Measurements from ENCODE around the gene PLCG2.

The PLCG2 gene

DNA sequence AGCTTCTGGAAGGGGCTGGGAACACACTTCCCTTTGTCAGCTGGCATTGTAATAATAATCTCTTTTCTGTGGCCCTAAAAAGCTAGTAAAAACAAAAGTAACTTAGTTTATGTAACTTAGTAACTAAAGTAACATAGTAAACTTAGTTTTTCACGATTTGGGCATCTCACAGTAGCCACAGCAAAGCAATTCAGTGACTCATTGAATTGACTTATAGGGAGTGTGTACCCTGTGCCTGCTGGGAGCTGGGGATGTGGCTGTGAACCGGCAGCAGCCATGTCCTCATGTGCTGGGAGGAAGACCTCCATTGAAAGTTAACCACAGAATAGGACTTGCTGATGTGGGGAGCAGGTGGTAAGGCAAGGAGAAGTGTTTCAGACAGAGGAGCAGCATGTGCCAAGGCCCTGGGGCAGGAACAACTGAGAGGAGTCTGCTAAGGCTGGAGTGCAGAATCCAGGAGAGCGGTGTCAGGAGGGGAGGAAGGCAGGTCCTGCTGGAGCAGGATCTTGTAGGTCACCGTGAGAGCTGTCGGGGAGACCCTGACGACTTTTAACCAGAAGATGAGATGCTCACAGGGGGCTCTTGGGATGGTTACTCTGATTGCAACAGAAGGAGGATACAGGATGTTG, 112.8 kb downstream of the PLCG2 start:
- Histone ChIP-seq H3K4me1 (ENCODE audit: insufficient read depth, low read length) (no peaks in the 10 kb centered on the region), H3K4me3 (ENCODE audit: low read depth in 1 of 2, low read length in 2 of 2) (no peak overlapping the region), H3K27me3 (ENCODE audit: control insufficient read depth in 1 of 2, insufficient read depth in 2 of 2, low read length in 2 of 2) (no peaks in the 10 kb centered on the region), H3K9ac (ENCODE audit: low read length) (no peak overlapping the region), H3K27ac (ENCODE audit: low read depth, low read length) (no peak overlapping the region), H3K36me3 (ENCODE audit: insufficient read depth, low read length) (peaks cover 8% of the 10 kb centered on the region), H3K9me3 (ENCODE audit: low read length) (no peaks in the 10 kb centered on the region)

GRCh38 chr16:81894592-81894991, 115.5 kb downstream of the PLCG2 start:
- Histone ChIP-seq H3K4me3 (ENCODE audit: low read depth in 1 of 2, low read length in 2 of 2) (no peak overlapping the region), H3K9me3 (ENCODE audit: low read length) (no peaks in the 10 kb centered on the region), H3K36me3 (ENCODE audit: insufficient read depth, low read length) (peaks cover 8% of the 10 kb centered on the region), H3K27me3 (ENCODE audit: control insufficient read depth in 1 of 2, insufficient read depth in 2 of 2, low read length in 2 of 2) (no peaks in the 10 kb centered on the region), H3K4me1 (ENCODE audit: insufficient read depth, low read length) (no peaks in the 10 kb centered on the region), H3K9ac (ENCODE audit: low read length) (no peak overlapping the region), H3K27ac (ENCODE audit: low read depth, low read length) (no peak overlapping the region)

GRCh38 chr16:81896902-81897301, 117.8 kb downstream of the PLCG2 start:
- H3K9ac ChIP-seq (ENCODE audit: low read length): no peak overlapping the region

GRCh38 chr16:81899601-81900000, 120.5 kb downstream of the PLCG2 start:
- no peaks in the 10 kb centered on the region for H3K4me1 ChIP-seq (ENCODE audit: insufficient read depth, low read length)
- H3K9ac ChIP-seq (ENCODE audit: low read length): no peak overlapping the region
- H3K9me3 ChIP-seq (ENCODE audit: low read length): no peaks in the 10 kb centered on the region
- H3K27me3 ChIP-seq (ENCODE audit: control insufficient read depth in 1 of 2, insufficient read depth in 2 of 2, low read length in 2 of 2): no peaks in the 10 kb centered on the region
- no peak overlapping the region for H3K4me3 ChIP-seq (ENCODE audit: low read depth in 1 of 2, low read length in 2 of 2)
- H3K36me3 ChIP-seq (ENCODE audit: insufficient read depth, low read length): no peaks in the 10 kb centered on the region
- H3K27ac ChIP-seq (ENCODE audit: low read depth, low read length): no peak overlapping the region

More at GRCh38 chr16:81896902-81897301, 117.8 kb downstream of the PLCG2 start:
- no peak overlapping the region for H3K4me3 ChIP-seq (ENCODE audit: low read depth in 1 of 2, low read length in 2 of 2)
- no peak overlapping the region for H3K27ac ChIP-seq (ENCODE audit: low read depth, low read length)
- H3K36me3 ChIP-seq (ENCODE audit: insufficient read depth, low read length): peaks cover 2% of the 10 kb centered on the region
- no peaks in the 10 kb centered on the region for H3K4me1 ChIP-seq (ENCODE audit: insufficient read depth, low read length)
- no peaks in the 10 kb centered on the region for H3K9me3 ChIP-seq (ENCODE audit: low read length)
- no peaks in the 10 kb centered on the region for H3K27me3 ChIP-seq (ENCODE audit: control insufficient read depth in 1 of 2, insufficient read depth in 2 of 2, low read length in 2 of 2)

DNA sequence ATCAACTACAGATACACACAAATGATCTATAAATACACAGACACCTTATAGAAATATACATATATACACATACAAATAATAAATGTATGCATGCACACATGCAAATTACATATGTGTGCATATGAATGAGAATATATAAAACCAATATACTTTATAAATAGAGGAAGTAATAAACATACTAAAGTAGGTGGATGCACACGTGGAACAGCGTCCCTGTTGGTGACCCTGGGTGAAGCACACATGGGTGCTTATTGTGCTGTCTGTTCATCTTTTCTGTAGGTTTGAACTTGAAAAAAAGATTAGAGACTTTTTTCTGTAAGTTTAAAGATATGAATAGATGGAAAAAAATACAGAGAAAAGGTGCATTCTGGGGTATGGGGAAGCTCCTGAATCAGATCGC, 120.9 kb downstream of the PLCG2 start:
- Histone ChIP-seq H3K27ac (ENCODE audit: low read depth, low read length) (no peak overlapping the region), H3K27me3 (ENCODE audit: control insufficient read depth in 1 of 2, insufficient read depth in 2 of 2, low read length in 2 of 2) (no peaks in the 10 kb centered on the region), H3K9me3 (ENCODE audit: low read length) (no peaks in the 10 kb centered on the region), H3K36me3 (ENCODE audit: insufficient read depth, low read length) (no peaks in the 10 kb centered on the region), H3K9ac (ENCODE audit: low read length) (no peak overlapping the region), H3K4me3 (ENCODE audit: low read depth in 1 of 2, low read length in 2 of 2) (no peak overlapping the region), H3K4me1 (ENCODE audit: insufficient read depth, low read length) (no peaks in the 10 kb centered on the region)

- no peaks in the 10 kb centered on the region for H3K27me3 ChIP-seq (ENCODE audit: control insufficient read depth in 1 of 2, insufficient read depth in 2 of 2, low read length in 2 of 2)
- H3K27ac ChIP-seq (ENCODE audit: low read depth, low read length): no peak overlapping the region
- no peaks in the 10 kb centered on the region for H3K9me3 ChIP-seq (ENCODE audit: low read length)
- H3K36me3 ChIP-seq (ENCODE audit: insufficient read depth, low read length): no peaks in the 10 kb centered on the region
- H3K4me1 ChIP-seq (ENCODE audit: insufficient read depth, low read length): no peaks in the 10 kb centered on the region
- no peak overlapping the region for H3K9ac ChIP-seq (ENCODE audit: low read length)
- H3K4me3 ChIP-seq (ENCODE audit: low read depth in 1 of 2, low read length in 2 of 2): no peak overlapping the region
Observed at GRCh38 chr16:81900456-81900855, 121.4 kb downstream of the PLCG2 start.

GRCh38 chr16:81901484-81901883, 122.4 kb downstream of the PLCG2 start:
- H3K4me3 ChIP-seq (ENCODE audit: low read depth in 1 of 2, low read length in 2 of 2): no peak overlapping the region
- H3K27ac ChIP-seq (ENCODE audit: low read depth, low read length): no peak overlapping the region
- H3K9ac ChIP-seq (ENCODE audit: low read length): no peak overlapping the region
- no peaks in the 10 kb centered on the region for H3K36me3 ChIP-seq (ENCODE audit: insufficient read depth, low read length)
- no peaks in the 10 kb centered on the region for H3K9me3 ChIP-seq (ENCODE audit: low read length)
- no peaks in the 10 kb centered on the region for H3K27me3 ChIP-seq (ENCODE audit: control insufficient read depth in 1 of 2, insufficient read depth in 2 of 2, low read length in 2 of 2)
- no peaks in the 10 kb centered on the region for H3K4me1 ChIP-seq (ENCODE audit: insufficient read depth, low read length)

DNA sequence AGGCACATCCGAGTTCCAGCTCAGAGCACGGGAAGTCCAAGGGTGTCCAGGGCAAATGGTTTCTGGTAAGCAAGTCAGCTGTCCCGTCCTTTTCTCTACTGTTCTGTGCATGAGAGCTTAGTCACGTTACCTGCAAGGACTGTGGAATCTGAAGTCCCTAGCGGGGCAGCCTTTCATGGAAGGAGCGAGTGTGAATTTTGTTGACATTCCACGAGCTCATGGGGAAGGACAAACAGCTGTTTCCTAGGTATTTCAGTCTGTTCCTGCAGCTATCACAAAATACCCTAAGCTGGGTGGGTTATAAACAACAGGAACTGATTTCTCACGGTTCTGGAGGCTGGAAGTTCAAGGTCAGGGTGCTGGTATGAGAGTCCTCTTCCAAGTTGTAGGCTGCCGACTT, 122.9 kb downstream of the PLCG2 start:
- Histone ChIP-seq H3K4me3 (ENCODE audit: low read depth in 1 of 2, low read length in 2 of 2) (no peak overlapping the region), H3K36me3 (ENCODE audit: insufficient read depth, low read length) (no peaks in the 10 kb centered on the region), H3K4me1 (ENCODE audit: insufficient read depth, low read length) (no peaks in the 10 kb centered on the region), H3K9me3 (ENCODE audit: low read length) (no peaks in the 10 kb centered on the region), H3K9ac (ENCODE audit: low read length) (no peak overlapping the region), H3K27ac (ENCODE audit: low read depth, low read length) (no peak overlapping the region), H3K27me3 (ENCODE audit: control insufficient read depth in 1 of 2, insufficient read depth in 2 of 2, low read length in 2 of 2) (no peaks in the 10 kb centered on the region)

DNA sequence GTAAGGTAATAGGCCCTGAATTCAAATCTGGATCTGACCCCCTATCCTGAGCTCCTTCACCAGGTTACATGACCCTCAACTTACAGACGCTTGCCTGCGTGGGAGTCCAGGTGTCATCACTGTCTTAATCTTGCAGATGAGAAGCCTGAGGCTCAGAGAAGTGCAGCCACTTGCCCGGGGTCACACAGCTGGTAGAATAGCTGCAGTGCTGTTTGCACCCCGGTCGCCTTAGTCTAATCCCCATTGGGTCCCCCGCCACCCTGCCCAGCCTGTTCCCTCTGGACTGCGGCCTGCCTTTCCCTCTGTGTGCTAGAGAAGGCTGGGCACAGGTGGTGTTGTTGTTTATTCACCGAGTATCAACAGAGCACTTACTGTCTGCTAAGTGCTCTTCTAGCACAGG, 125.2 kb downstream of the PLCG2 start:
- no peaks in the 10 kb centered on the region for H3K9me3 ChIP-seq (ENCODE audit: low read length)
- H3K27ac ChIP-seq (ENCODE audit: low read depth, low read length): no peak overlapping the region
- no peak overlapping the region for H3K9ac ChIP-seq (ENCODE audit: low read length)
- no peaks in the 10 kb centered on the region for H3K36me3 ChIP-seq (ENCODE audit: insufficient read depth, low read length)
- no peaks in the 10 kb centered on the region for H3K27me3 ChIP-seq (ENCODE audit: control insufficient read depth in 1 of 2, insufficient read depth in 2 of 2, low read length in 2 of 2)
- no peak overlapping the region for H3K4me3 ChIP-seq (ENCODE audit: low read depth in 1 of 2, low read length in 2 of 2)
- H3K4me1 ChIP-seq (ENCODE audit: insufficient read depth, low read length): no peaks in the 10 kb centered on the region

DNA sequence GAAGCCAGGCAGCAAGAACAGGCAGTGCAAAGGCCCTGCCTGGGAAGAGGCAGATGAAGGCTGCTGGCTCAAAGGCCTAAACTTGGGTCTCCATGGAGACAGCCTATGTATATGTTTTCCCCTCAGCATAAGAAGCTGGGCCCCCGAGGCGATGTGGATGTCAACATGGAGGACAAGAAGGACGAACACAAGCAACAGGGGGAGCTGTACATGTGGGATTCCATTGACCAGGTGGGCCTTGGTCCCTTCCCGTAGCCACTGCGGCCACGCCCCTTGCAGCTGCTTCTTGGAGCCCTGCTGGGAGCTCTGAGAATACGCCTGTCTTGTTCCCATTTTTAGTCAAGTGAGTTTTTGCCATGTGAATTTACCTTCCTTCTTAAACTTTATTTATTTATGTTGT, 126.2 kb downstream of the PLCG2 start:
- H3K4me1 ChIP-seq (ENCODE audit: insufficient read depth, low read length): no peaks in the 10 kb centered on the region
- H3K9me3 ChIP-seq (ENCODE audit: low read length): no peaks in the 10 kb centered on the region
- no peaks in the 10 kb centered on the region for H3K36me3 ChIP-seq (ENCODE audit: insufficient read depth, low read length)
- H3K4me3 ChIP-seq (ENCODE audit: low read depth in 1 of 2, low read length in 2 of 2): no peak overlapping the region
- no peak overlapping the region for H3K9ac ChIP-seq (ENCODE audit: low read length)
- H3K27ac ChIP-seq (ENCODE audit: low read depth, low read length): no peak overlapping the region
- H3K27me3 ChIP-seq (ENCODE audit: control insufficient read depth in 1 of 2, insufficient read depth in 2 of 2, low read length in 2 of 2): no peaks in the 10 kb centered on the region

GRCh38 chr16:81907681-81908080, 128.6 kb downstream of the PLCG2 start:
- no peaks in the 10 kb centered on the region for H3K27me3 ChIP-seq (ENCODE audit: control insufficient read depth in 1 of 2, insufficient read depth in 2 of 2, low read length in 2 of 2)

GRCh38 chr16:81908466-81909262, 129.6 kb downstream of the PLCG2 start:
- Histone ChIP-seq H3K4me3 (ENCODE audit: low read depth in 1 of 2, low read length in 2 of 2) (no peak overlapping the region), H3K9me3 (ENCODE audit: low read length) (no peaks in the 10 kb centered on the region), H3K4me1 (ENCODE audit: insufficient read depth, low read length) (no peaks in the 10 kb centered on the region), H3K9ac (ENCODE audit: low read length) (no peak overlapping the region), H3K36me3 (ENCODE audit: insufficient read depth, low read length) (no peaks in the 10 kb centered on the region), H3K27ac (ENCODE audit: low read depth, low read length) (no peak overlapping the region), H3K27me3 (ENCODE audit: control insufficient read depth in 1 of 2, insufficient read depth in 2 of 2, low read length in 2 of 2) (no peaks in the 10 kb centered on the region)

More at GRCh38 chr16:81907681-81908080, 128.6 kb downstream of the PLCG2 start:
- H3K9me3 ChIP-seq (ENCODE audit: low read length): no peaks in the 10 kb centered on the region
- H3K27ac ChIP-seq (ENCODE audit: low read depth, low read length): no peak overlapping the region
- no peak overlapping the region for H3K4me3 ChIP-seq (ENCODE audit: low read depth in 1 of 2, low read length in 2 of 2)
- H3K9ac ChIP-seq (ENCODE audit: low read length): no peak overlapping the region
- H3K4me1 ChIP-seq (ENCODE audit: insufficient read depth, low read length): no peaks in the 10 kb centered on the region
- no peaks in the 10 kb centered on the region for H3K36me3 ChIP-seq (ENCODE audit: insufficient read depth, low read length)

All from muscle layer of colon (tissue), 2 donors.